Colonic mucosa (tissue), 4 donors: ENCODE results near the gene NTNG1. TPM values are rescaled to one million over a fixed set of nuclear protein-coding genes. Genes with fewer than 3 reads are reported as not detected.

Experiments used
- DNase-seq: peaks from one replicate; pipeline ENCODE4 v3.0.0-alpha.2; 2020
- H3K27ac ChIP-seq: fragments of 200-600 bp; one replicate; pipeline ENCODE4 v1.8.0; 2021
- H3K27me3 ChIP-seq: fragments of 200-600 bp; one replicate; pipeline ENCODE4 v1.8.0; 2021
- H3K36me3 ChIP-seq: fragments of 200-600 bp; one replicate; pipeline ENCODE4 v1.8.0; 2021
- H3K4me1 ChIP-seq: fragments of 200-600 bp; one replicate; pipeline ENCODE4 v1.8.0; 2021; ENCODE audit warnings: mild to moderate bottlenecking
- H3K4me3 ChIP-seq: fragments of 200-600 bp; one replicate; pipeline ENCODE4 v1.8.0; 2021
- H3K9ac ChIP-seq, 2 donors: one replicate each; pipeline ENCODE4 v1.7.0; 2013; ENCODE audit warnings: control low read depth in 2 of 2, low read depth in 2 of 2, low read length in 2 of 2
- H3K9me3 ChIP-seq: fragments of 200-600 bp; one replicate; pipeline ENCODE4 v1.8.0; 2021
- intact Hi-C: fragments of 100-400 bp; cut with DNase I; formaldehyde crosslinking; loops from one replicate; pipeline ENCODE4 v1.14.1; 2022
- total RNA-seq, 2 donors: library from RNA; stranded (reverse); fragmentation: NEBNext Ultra II Directional in 1 of 2; extraction: Animal tissue kit (Norgen Biotek cat#: 25700) in 1 of 2; gene quantifications; one replicate each; pipeline ENCODE4 v1.2.1, GENCODE V29; 2021
- TF ChIP-seq, protein P1 (sequence below): fragments of 200-600 bp; IDR thresholded peaks from one replicate; pipeline ENCODE4 v1.8.0; 2022; ENCODE audit warnings: antibody characterized with exemption, mild to moderate bottlenecking
- donor health status: healthy.
- donor health status: DM: no; HTN: no; CAD: no.
- donor health status: DM: no; HTN: no; CAD: no.

NTNG1 gene
- total RNA-seq, 2 donors from 2014 or later: 0.30 to 0.88 TPM

DNA sequence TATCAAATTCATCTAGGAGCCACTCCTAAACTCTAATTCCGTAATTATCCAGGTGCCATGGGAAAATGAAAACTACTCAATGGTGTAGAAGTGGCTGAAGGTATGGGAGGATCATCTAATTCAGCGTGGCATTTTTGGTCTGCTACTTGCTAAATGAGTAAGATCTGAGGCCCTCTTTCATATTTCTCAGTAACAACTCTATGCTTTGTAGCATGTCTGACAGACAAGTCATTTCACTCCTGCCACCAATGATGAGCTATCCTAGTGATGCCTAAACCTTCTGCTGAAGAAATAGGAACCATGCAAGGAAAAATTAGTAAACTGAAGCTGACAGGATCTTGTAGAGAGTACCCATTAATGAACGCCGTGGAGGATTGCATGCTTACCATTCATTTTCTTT, 145.3 kb downstream of the NTNG1 start:
- H3K9me3 ChIP-seq: no peaks in the 10 kb centered on the region
- H3K27ac ChIP-seq: no peak overlapping the region
- H3K4me1 ChIP-seq: no peaks in the 10 kb centered on the region
- no peak overlapping the region for H3K9ac ChIP-seq
- TF ChIP-seq, protein P1, sequence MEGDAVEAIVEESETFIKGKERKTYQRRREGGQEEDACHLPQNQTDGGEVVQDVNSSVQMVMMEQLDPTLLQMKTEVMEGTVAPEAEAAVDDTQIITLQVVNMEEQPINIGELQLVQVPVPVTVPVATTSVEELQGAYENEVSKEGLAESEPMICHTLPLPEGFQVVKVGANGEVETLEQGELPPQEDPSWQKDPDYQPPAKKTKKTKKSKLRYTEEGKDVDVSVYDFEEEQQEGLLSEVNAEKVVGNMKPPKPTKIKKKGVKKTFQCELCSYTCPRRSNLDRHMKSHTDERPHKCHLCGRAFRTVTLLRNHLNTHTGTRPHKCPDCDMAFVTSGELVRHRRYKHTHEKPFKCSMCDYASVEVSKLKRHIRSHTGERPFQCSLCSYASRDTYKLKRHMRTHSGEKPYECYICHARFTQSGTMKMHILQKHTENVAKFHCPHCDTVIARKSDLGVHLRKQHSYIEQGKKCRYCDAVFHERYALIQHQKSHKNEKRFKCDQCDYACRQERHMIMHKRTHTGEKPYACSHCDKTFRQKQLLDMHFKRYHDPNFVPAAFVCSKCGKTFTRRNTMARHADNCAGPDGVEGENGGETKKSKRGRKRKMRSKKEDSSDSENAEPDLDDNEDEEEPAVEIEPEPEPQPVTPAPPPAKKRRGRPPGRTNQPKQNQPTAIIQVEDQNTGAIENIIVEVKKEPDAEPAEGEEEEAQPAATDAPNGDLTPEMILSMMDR: no peak
- intact Hi-C loops: no loop called here
- no peaks in the 10 kb centered on the region for H3K36me3 ChIP-seq
- no peak overlapping the region for H3K4me3 ChIP-seq
- no peaks in the 10 kb centered on the region for H3K27me3 ChIP-seq
- no peak for DNase-seq

DNA sequence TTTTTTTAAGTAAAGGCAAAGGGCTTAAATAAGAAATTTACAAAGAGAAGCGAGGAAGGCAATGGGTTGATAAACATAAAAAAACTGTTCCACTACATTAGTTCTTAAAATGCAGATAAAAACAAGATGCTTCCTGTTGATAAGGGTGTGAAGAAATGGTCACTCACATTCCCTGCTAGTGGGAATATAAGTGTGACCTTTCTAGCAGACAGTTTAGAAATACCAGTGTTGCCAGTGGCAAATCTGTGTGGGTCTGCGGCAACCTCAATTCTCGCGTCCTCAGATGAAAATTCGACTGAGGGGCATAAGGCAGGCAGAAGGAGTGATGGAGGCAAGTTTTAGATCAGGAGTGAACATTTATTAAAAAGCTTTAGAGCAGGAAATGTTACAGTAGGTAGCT, 151.1 kb downstream of the NTNG1 start:
- DNase-seq: no peak

DNA sequence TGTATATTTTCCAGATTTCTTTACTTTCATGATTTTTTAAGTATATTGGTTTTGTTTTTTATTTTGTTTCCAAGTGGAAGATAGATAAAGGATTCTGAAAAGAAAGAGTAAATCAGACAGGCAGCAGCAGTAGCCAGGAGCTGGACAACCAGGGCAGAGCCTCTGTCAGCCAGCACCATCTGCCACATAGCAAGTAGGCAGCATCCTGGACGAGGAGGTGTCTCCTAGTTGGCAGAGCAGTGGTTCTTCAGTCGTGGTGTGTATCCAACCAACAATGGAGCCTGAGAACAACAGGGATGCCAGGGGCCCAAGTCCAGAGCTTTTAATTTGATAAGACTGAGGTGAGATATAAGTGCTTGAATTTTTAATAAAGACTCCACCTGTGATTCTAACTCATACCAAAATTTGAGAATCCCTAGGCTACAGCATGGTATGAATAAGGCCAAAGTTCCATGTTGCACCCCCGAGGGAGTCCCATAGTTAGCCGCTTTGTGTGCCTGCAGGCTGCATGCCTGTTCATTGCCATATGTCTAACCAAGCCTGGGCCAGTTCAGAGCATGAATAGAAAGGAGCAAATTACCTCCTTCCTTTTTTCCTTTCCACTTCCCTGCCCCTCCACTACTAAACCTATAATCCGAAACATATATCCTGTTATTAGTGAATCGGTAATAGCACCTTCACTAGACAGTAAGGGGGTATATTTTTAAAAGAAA, 153.2 kb downstream of the NTNG1 start:
- H3K36me3 ChIP-seq: no peaks in the 10 kb centered on the region
- TF ChIP-seq, protein P1: no peak
- no peak overlapping the region for H3K9ac ChIP-seq
- no peak overlapping the region for H3K4me3 ChIP-seq
- H3K9me3 ChIP-seq: no peaks in the 10 kb centered on the region
- no peaks in the 10 kb centered on the region for H3K27me3 ChIP-seq
- no peaks in the 10 kb centered on the region for H3K4me1 ChIP-seq
- H3K27ac ChIP-seq: no peak overlapping the region
- DNase-seq: no peak
- intact Hi-C loops: no loop called here

More for the DNA sequence above, 151.1 kb downstream of the NTNG1 start:
- no peak overlapping the region for H3K4me3 ChIP-seq
- intact Hi-C loops: no loop called here
- TF ChIP-seq, protein P1: no peak
- no peaks in the 10 kb centered on the region for H3K27me3 ChIP-seq
- no peak overlapping the region for H3K27ac ChIP-seq
- H3K4me1 ChIP-seq: no peaks in the 10 kb centered on the region
- no peaks in the 10 kb centered on the region for H3K36me3 ChIP-seq
- H3K9ac ChIP-seq: no peak overlapping the region
- no peaks in the 10 kb centered on the region for H3K9me3 ChIP-seq

DNA sequence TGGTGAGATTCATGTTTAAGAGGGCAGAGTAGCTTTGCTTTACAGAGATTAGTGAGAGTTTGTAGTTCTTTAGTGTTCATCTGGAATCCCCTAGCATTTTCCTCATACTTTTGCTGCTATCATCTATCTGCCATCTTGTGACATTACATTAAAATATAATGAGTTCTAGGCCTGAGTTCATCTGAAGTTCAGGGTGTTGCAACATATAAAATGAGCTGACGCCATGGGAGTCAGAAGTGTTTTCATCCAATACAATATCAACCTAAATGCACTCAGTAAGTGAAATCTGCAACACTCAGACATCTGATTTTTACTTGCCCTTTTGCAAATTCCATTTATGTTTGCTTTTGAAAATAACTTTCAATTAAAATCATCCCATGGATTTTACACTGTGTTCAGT, 153.8 kb downstream of the NTNG1 start:
- DNase-seq: no peak
- TF ChIP-seq, protein P1: no peak
- no peaks in the 10 kb centered on the region for H3K36me3 ChIP-seq
- H3K27me3 ChIP-seq: no peaks in the 10 kb centered on the region
- no peak overlapping the region for H3K9ac ChIP-seq
- no peaks in the 10 kb centered on the region for H3K4me1 ChIP-seq
- no peaks in the 10 kb centered on the region for H3K9me3 ChIP-seq
- no peak overlapping the region for H3K27ac ChIP-seq
- H3K4me3 ChIP-seq: no peak overlapping the region
- intact Hi-C loops: no loop called here

DNA sequence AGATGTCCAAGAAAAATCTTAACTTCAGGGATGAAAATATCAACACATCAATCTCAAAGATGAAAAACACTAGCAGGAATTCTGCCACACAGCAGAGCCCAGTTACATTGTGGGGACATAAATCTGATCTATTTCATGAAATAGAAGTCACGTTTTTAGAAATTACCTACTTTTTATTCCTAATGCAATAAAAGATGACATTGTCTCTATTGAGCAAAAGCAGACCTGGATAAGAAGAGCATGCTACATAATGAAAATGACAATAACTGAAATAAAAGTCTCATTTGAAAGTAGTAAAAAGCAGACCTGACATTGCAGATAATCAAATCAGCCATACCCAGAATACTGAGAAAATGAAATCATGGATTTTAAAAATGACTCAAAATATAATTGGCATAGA, 156.8 kb downstream of the NTNG1 start:
- Histone ChIP-seq H3K36me3 (no peaks in the 10 kb centered on the region), H3K9me3 (no peaks in the 10 kb centered on the region), H3K9ac (no peak overlapping the region), H3K4me1 (no peaks in the 10 kb centered on the region), H3K27me3 (no peaks in the 10 kb centered on the region), H3K27ac (no peak overlapping the region), H3K4me3 (no peak overlapping the region)
- TF ChIP-seq, protein P1: no peak
- no peak for DNase-seq
- intact Hi-C loops: no loop called here
